MM.1S (cell line): Measurements from ENCODE around the gene ING1.

Source experiments
- EZH2 ChIP-seq: fragments of 300-600 bp; sonication (generic); optimal IDR thresholded peaks from 2 replicates; pipeline ENCODE3; 2017; ENCODE audit warnings: low read depth, mild to moderate bottlenecking, antibody characterized with exemption, low read length, mixed read lengths
- TF ChIP-seq, protein P1 (sequence below): fragments of 300-600 bp; sonication (generic); IDR thresholded peaks from 2 replicates; pipeline ENCODE4 v1.5.1; 2016; ENCODE audit warnings: antibody characterized with exemption, low read length, mixed read lengths

DNA sequence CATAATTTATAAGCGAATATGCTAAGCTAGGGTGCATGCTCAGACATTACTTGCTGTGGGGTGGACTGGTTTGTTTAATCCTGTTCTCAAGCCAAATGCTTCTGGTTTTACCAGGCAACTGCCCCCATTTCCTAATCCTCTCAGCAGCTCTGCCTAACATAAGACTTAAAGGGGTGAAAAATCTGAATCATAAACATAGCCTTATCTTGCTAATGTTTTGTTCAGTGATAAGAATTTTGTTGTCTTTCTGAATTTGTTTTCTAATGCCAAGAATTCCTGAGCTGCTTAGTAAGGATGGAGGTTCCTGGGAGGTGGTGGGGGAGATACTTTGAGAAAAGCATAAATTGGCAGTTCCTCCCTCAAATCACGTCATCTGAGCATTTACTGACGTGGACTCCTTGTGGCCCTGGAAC is 42.7 kb downstream of the ING1 start:
- no peak for TF ChIP-seq EZH2
- TF ChIP-seq, protein P1, sequence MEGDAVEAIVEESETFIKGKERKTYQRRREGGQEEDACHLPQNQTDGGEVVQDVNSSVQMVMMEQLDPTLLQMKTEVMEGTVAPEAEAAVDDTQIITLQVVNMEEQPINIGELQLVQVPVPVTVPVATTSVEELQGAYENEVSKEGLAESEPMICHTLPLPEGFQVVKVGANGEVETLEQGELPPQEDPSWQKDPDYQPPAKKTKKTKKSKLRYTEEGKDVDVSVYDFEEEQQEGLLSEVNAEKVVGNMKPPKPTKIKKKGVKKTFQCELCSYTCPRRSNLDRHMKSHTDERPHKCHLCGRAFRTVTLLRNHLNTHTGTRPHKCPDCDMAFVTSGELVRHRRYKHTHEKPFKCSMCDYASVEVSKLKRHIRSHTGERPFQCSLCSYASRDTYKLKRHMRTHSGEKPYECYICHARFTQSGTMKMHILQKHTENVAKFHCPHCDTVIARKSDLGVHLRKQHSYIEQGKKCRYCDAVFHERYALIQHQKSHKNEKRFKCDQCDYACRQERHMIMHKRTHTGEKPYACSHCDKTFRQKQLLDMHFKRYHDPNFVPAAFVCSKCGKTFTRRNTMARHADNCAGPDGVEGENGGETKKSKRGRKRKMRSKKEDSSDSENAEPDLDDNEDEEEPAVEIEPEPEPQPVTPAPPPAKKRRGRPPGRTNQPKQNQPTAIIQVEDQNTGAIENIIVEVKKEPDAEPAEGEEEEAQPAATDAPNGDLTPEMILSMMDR, result no peak
